PFSK-1 (cell line): ENCODE results near the gene KIAA1328.

Source experiments
- FOXP2 ChIP-seq: optimal IDR thresholded peaks from 2 replicates; pipeline ENCODE3; 2011; ENCODE audit warnings: borderline replicate concordance, control low read depth, inconsistent platforms; ENCODE audit not compliant: insufficient read depth; ENCODE audit errors: extremely low read length, extremely low read depth
- POLR2AphosphoS5 ChIP-seq: IDR thresholded peaks from 2 replicates; pipeline ENCODE4 v1.6.1; 2012; ENCODE audit warnings: low read depth, mild to moderate bottlenecking, control low read depth, low read length, moderate library complexity
- SIN3A ChIP-seq: IDR thresholded peaks from 2 replicates; pipeline ENCODE4 v1.6.1; 2012; ENCODE audit warnings: mild to moderate bottlenecking, low read length, moderate library complexity, borderline replicate concordance; ENCODE audit not compliant: insufficient read depth
- TAF1 ChIP-seq: IDR thresholded peaks from 2 replicates; pipeline ENCODE4 v1.6.1; 2012; ENCODE audit warnings: low read length, control low read depth, borderline replicate concordance; ENCODE audit not compliant: insufficient read depth
- TF ChIP-seq, protein P1 (sequence below), 2 experiments: IDR thresholded peaks; 2 replicates each; pipeline versions ENCODE4 v1.6.1 to v1.8.0; 2011 to 2012; ENCODE audit warnings: low read depth in 2 of 2, low read length in 2 of 2, control low read depth in 1 of 2, inconsistent platforms in 1 of 2, mild to moderate bottlenecking in 1 of 2, moderate library complexity in 1 of 2; ENCODE audit not compliant: insufficient read depth in 1 of 2

Gene KIAA1328

DNA sequence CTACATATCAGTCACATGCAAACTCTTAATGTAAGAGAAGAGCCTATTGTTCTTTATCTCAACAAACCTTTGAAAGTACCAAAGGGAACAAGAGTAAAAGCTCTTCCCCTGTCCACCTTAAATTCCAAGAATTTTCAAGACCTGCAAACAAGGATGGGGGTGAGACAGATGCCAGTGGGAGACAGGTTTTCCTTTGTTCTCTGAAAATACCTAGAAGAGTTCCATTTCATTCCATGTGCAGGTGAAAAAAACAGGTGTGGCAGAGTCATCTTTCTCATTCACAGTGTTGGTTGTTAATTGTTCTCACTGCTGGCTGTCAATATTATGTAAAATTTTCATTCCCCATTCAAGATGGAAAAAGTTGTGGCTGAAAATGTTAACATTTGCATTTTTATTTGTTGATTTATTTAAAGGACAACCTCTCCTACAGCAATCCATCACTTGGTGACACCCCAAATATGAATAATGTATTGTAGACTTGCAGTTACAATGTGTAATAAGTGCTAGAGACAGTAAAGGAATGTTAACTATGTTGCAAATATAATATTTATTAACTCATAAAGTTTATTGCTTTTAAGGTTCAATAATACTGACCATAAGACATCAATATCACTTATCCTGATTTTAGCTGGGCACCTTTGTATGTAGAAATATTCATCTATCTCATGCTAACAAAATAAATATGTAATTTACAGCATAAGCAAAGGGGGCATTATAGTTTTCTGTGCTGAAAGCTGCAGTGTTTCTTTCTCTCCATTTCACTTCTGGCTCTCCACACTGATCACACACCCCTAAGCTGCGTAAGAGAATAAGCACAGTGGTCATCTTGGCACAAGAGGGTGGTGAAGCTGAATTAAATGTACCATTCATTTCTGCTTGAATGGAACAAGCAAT is 347.0 kb downstream of the KIAA1328 start:
- no peak for TF ChIP-seq POLR2AphosphoS5
- TF ChIP-seq, protein P1, sequence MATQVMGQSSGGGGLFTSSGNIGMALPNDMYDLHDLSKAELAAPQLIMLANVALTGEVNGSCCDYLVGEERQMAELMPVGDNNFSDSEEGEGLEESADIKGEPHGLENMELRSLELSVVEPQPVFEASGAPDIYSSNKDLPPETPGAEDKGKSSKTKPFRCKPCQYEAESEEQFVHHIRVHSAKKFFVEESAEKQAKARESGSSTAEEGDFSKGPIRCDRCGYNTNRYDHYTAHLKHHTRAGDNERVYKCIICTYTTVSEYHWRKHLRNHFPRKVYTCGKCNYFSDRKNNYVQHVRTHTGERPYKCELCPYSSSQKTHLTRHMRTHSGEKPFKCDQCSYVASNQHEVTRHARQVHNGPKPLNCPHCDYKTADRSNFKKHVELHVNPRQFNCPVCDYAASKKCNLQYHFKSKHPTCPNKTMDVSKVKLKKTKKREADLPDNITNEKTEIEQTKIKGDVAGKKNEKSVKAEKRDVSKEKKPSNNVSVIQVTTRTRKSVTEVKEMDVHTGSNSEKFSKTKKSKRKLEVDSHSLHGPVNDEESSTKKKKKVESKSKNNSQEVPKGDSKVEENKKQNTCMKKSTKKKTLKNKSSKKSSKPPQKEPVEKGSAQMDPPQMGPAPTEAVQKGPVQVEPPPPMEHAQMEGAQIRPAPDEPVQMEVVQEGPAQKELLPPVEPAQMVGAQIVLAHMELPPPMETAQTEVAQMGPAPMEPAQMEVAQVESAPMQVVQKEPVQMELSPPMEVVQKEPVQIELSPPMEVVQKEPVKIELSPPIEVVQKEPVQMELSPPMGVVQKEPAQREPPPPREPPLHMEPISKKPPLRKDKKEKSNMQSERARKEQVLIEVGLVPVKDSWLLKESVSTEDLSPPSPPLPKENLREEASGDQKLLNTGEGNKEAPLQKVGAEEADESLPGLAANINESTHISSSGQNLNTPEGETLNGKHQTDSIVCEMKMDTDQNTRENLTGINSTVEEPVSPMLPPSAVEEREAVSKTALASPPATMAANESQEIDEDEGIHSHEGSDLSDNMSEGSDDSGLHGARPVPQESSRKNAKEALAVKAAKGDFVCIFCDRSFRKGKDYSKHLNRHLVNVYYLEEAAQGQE (IDR thresholded peaks at IDR 0.05; ENCODE audit: insufficient read depth in 1 of 2, low read depth in 2 of 2, low read length in 2 of 2): no peak
- no peak for TF ChIP-seq TAF1

DNA sequence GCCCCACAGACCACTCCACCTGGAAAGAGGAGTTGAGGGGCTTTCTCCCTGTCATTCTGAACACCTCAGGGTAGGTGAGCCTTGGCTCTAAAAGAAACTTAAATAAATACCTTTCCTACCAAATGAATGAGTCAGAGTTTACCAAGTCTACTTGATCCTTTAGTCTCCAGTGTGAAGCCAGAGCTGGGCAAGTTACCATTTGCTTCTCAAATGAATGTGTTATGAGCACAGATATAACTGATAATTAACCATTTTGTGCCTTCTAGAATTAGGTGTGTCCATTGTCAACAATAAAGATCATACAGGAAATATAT is 347.7 kb downstream of the KIAA1328 start:
- TF ChIP-seq, protein P1 (IDR thresholded peaks at IDR 0.05; ENCODE audit: insufficient read depth in 1 of 2, low read depth in 2 of 2, low read length in 2 of 2): no peak
- TF ChIP-seq SIN3A (no peak), POLR2AphosphoS5 (no peak), FOXP2 (no peak), TAF1 (no peak)

DNA sequence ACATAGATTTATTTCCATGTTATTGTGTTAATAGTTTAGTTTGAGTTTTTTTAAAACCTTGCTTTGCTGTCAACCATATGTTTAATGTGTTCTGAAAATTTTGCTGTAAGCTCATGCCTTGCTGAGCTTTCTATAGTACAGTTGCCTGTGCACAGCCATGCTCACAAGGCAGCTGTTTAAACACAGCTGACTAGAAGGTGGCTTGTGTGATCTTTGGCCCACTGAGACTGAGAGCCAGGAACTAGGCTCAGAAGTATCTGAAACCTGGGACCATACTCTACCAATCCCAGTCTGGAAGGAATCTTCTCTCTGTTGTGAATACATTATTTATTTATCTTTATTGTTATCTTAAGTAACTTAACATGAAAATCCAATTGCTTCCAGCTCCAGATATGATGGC is 350.5 kb downstream of the KIAA1328 start:
- TF ChIP-seq POLR2AphosphoS5 (no peak), FOXP2 (no peak), TAF1 (no peak), SIN3A (no peak)
- TF ChIP-seq, protein P1 (IDR thresholded peaks at IDR 0.05; ENCODE audit: insufficient read depth in 1 of 2, low read depth in 2 of 2, low read length in 2 of 2): no peak

DNA sequence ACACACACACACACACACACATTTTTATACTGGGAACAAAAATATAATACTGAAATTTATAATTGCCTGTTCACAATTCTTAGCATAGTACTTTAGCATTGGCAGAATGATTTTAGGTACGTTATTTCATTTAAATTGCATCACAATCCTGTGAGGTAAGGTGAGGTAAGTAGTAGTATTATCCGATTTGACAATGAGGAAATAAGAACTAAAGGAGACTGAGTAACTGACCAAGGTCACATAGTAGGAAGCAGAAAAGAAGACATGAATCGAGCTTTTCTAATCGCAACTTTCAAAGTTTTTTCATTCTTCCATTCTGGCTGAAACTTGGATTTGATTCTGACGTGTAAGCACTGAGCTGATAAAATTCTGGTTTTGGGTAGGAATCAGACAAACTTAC is 351.2 kb downstream of the KIAA1328 start:
- TF ChIP-seq FOXP2: no peak
- no peak for TF ChIP-seq POLR2AphosphoS5
- TF ChIP-seq TAF1: no peak
- TF ChIP-seq, protein P1 (IDR thresholded peaks at IDR 0.05; ENCODE audit: insufficient read depth in 1 of 2, low read depth in 2 of 2, low read length in 2 of 2): no peak
- no peak for TF ChIP-seq SIN3A

DNA sequence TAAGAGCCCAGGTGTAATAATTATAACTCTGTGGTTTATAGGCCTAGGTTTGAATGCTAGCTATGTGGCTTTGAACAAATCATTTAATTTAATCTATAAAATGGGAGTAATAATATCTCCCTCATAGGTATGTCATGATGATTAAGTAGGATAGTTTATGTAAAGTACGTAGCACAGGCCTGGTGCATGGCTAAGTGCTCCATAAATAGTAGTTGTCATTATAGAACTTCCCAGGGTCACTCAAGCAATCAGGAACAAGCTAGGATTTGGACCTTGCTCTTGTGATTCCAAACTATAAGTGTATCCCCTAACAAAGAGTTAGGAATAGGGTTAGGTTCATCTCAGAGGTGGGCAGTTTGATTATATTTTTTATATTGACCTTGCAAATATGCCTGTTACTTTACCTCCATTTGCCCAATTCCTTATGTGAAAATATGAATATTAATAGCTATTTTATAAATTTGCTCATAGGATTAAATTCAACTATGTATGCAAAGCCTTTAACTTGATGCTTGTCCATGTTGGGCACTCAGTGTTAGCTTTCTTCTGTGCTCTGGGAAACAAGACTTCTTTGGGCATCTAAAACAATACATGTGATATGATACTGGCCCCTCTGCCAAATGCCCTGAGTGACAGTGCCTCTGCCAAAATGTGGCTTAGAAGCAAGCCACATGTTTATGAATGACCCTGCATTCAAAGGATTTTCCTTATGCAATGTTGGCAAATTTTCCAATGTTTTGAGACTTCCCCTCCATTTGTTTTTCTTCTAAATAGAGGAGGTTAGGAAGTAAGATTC is 353.6 kb downstream of the KIAA1328 start:
- no peak for TF ChIP-seq POLR2AphosphoS5
- TF ChIP-seq SIN3A: no peak
- TF ChIP-seq, protein P1 (IDR thresholded peaks at IDR 0.05; ENCODE audit: insufficient read depth in 1 of 2, low read depth in 2 of 2, low read length in 2 of 2): no peak
- no peak for TF ChIP-seq TAF1
- TF ChIP-seq FOXP2: no peak
